Heart right ventricle (tissue), 16 donors: ENCODE results near the gene FILIP1L. TPM values are rescaled to one million over a fixed set of nuclear protein-coding genes. Genes with fewer than 3 reads are reported as not detected.

Experiments
- ATAC-seq, 8 donors: fragments of 200-7000 bp; cut with Tn5 transposase; one replicate each; pipeline ENCODE4 v1.9.1; 2020; ENCODE audit warnings: mild to moderate bottlenecking in 8 of 8, moderate library complexity in 8 of 8, moderate number of reproducible peaks in 1 of 8
- DNase-seq, 2 donors: peaks; one replicate each; pipeline ENCODE4 v3.0.0-alpha.2; 2020
- H3K27ac ChIP-seq, 10 donors: fragments of 200-600 bp; sonication (generic) in 2 of 10; one replicate each; pipeline versions ENCODE4 v1.5.0 to v1.8.0; 2020 to 2022; ENCODE audit warnings: mild to moderate bottlenecking in 3 of 10
- H3K27me3 ChIP-seq, 7 donors: fragments of 200-600 bp; one replicate each; pipeline ENCODE4 v1.8.0; 2021 to 2022; ENCODE audit warnings: mild to moderate bottlenecking in 2 of 7
- H3K36me3 ChIP-seq, 9 donors: fragments of 200-600 bp; sonication (generic) in 1 of 9; one replicate each; pipeline versions ENCODE4 v1.5.0 to v1.8.0; 2020 to 2022; ENCODE audit warnings: mild to moderate bottlenecking in 2 of 9
- H3K4me1 ChIP-seq, 9 donors: fragments of 200-600 bp; sonication (generic) in 1 of 9; one replicate each; pipeline versions ENCODE4 v1.5.0 to v1.8.0; 2020 to 2022; ENCODE audit warnings: mild to moderate bottlenecking in 4 of 9
- H3K4me3 ChIP-seq, 10 donors: fragments of 200-600 bp; sonication (generic) in 2 of 10; one replicate each; pipeline versions ENCODE4 v1.5.0 to v1.8.0; 2020 to 2022; ENCODE audit warnings: mild to moderate bottlenecking in 7 of 10, moderate library complexity in 2 of 10
- H3K9me3 ChIP-seq, 11 donors: fragments of 200-600 bp in 10 of 11; sonication (generic) in 2 of 11; one replicate each; pipeline versions ENCODE4 v1.5.0 to v1.8.0; 2013 to 2022; ENCODE audit warnings: mild to moderate bottlenecking in 2 of 11, control low read depth in 1 of 11, moderate library complexity in 1 of 11
- WGBS, 2 donors: extraction: QIAGEN DNeasy Blood & Tissue Kit; methylation state at CpG; one replicate each; pipeline ENCODE4 v1.1.7; 2013; ENCODE audit warnings: inconsistent platforms in 1 of 2; 5-methylcytosine and 5-hydroxymethylcytosine counted together
- intact Hi-C, 10 donors: fragments of 100-400 bp; cut with DNase I; formaldehyde crosslinking; loops; one replicate each; pipeline versions ENCODE4 v1.11.1 to v1.14.2; 2022
- polyA plus RNA-seq, 2 donors: library from polyadenylated mRNA; stranded (reverse); fragments of 200-250 nt; gene quantifications; one replicate each; pipeline ENCODE4 v1.2.3, GENCODE V29; 2013
- total RNA-seq, 10 donors: library from RNA; stranded (reverse); fragmentation: NEBNext Ultra II Directional in 3 of 10; extraction: Animal tissue kit (Norgen Biotek cat#: 25700) in 3 of 10; gene quantifications; one replicate each; pipeline versions ENCODE4 v1.2.1 to v1.2.4, GENCODE V29; 2021 to 2023
- TF ChIP-seq, protein P1 (sequence below), 9 donors: fragments of 200-600 bp; sonication (generic) in 2 of 9; IDR thresholded peaks; one replicate each; pipeline versions ENCODE4 v1.5.0 to v1.8.0; 2021 to 2022; ENCODE audit warnings: antibody characterized with exemption in 9 of 9, mild to moderate bottlenecking in 5 of 9, moderate library complexity in 1 of 9
- donor health status: Arrhythmogenic right ventricular cardiomyopathy.
- donor health status: ischemic (EF 13 %, LVEDD 7.1; RV severe dilation, severe dysfunction).
- donor health status: healthy with polysubstance abuse.
- donor health status: DM: no; HTN: yes; CAD: no.
- donor health status: DM: no; HTN: no; CAD: no.
- donor health status: ischemic (EF 25% LVEDD 6.9; RV normal size, moderate dysfunction).
- donor health status: ischemic (EF 25% LVEDD 5.7; RV mildly dilated, moderate dysfunction).
- donor health status: healthy.
- donor health status: DM: yes; HTN: yes; CAD: no.
- donor health status: Ischemic cardiomyopathy.
- donor health status: ischemic (EF 35%, LVEDD 5.7; RV mildly dilated, moderate dysfunction).
- donor health status: nonischemic (EF 11% LVEDD 7.7; RV severe dilation, severe dysfunction).
- donor health status: DM: yes; HTN: yes; CAD: no.
- donor health status: PGD.
- donor health status: ischemic (EF 29% LVEDD 5.4; RV normal size, mild dysfunction).
- donor health status: nonischemic (EF 23%, LVEDD 6.1; RV moderate dilation, normal function).

FILIP1L gene
- total and polyA plus RNA-seq, 12 donors: 15.9 to 134 (median 64.3) TPM

GRCh38 chr3:99862208-99862607 lies 252.1 kb downstream of the FILIP1L start:
- 62 to 64% methylated on average over 2 of the region's 2 CpGs for WGBS, 2 donors
- Histone ChIP-seq H3K4me1 (peaks cover 5 to 92% (median 59%) of the 10 kb centered on the region in 9 donors), H3K27me3 (no peaks in the 10 kb centered on the region), H3K27ac (peak overlapping the region in 4 of 10 donors; percentile 2 to 19 (median 14)), H3K36me3 (peaks cover 0 to 90% (median 8%) of the 10 kb centered on the region in 9 donors), H3K9me3 (no peaks in the 10 kb centered on the region), H3K4me3 (no peak overlapping the region)
- DNase-seq: no peak
- intact Hi-C loops: no loop called here
- ATAC-seq: peak in 2 of 8 donors; percentile 15
- TF ChIP-seq, protein P1, sequence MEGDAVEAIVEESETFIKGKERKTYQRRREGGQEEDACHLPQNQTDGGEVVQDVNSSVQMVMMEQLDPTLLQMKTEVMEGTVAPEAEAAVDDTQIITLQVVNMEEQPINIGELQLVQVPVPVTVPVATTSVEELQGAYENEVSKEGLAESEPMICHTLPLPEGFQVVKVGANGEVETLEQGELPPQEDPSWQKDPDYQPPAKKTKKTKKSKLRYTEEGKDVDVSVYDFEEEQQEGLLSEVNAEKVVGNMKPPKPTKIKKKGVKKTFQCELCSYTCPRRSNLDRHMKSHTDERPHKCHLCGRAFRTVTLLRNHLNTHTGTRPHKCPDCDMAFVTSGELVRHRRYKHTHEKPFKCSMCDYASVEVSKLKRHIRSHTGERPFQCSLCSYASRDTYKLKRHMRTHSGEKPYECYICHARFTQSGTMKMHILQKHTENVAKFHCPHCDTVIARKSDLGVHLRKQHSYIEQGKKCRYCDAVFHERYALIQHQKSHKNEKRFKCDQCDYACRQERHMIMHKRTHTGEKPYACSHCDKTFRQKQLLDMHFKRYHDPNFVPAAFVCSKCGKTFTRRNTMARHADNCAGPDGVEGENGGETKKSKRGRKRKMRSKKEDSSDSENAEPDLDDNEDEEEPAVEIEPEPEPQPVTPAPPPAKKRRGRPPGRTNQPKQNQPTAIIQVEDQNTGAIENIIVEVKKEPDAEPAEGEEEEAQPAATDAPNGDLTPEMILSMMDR (IDR thresholded peaks at IDR 0.05): no peak

DNA sequence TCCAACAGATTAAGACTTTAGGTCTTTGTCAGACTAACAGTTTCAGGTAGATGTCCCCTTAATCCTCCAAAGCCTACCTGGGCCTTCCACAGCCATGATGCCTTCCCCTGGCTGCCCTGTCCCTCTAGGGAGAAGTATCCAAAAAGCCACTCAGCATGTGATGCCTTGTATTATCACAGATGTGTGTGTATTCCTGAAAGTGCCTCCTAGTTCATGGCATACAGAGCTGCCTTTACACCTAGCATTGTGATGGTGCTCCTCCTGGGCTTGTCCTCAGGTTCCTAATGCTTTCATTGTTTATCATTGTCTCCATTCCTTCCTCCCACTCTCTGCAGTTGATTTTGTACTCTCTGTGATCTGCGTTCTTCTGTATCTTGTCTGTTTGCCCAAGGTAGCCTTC lies 253.1 kb downstream of the FILIP1L start:
- ATAC-seq (no peak), DNase-seq (no peak)
- Histone ChIP-seq H3K4me1 (peaks cover 0 to 90% (median 49%) of the 10 kb centered on the region in 9 donors), H3K27ac (peak overlapping the region in 1 of 10 donors; percentile 19), H3K27me3 (no peaks in the 10 kb centered on the region), H3K4me3 (no peak overlapping the region), H3K9me3 (no peaks in the 10 kb centered on the region), H3K36me3 (peaks cover 0 to 93% (median 8%) of the 10 kb centered on the region in 9 donors)
- intact Hi-C loops: no loop called here
- TF ChIP-seq, protein P1 (IDR thresholded peaks at IDR 0.05): no peak
- 71 to 75% methylated on average over 1 of the region's 1 CpG for WGBS, 2 donors

DNA sequence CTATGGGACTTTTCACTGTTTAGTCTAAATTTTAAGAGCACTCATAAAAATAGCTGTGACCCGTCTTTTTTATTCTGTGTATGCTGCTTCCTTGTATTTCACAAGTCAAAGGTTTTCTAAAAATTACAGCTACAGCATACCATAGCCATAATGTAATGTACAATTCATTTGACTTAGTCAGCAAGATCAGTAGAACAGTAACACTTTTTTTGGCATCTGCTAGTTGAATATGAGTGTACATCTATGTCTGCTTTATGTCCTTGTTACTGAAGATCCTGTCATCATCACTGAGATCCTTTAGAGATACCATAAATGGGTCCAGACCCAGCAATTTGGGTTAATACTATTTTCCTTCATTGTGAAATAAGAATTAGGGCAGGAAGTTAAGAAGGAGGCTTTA lies 254.5 kb downstream of the FILIP1L start:
- Histone ChIP-seq H3K4me1 (peaks cover 0 to 85% (median 37%) of the 10 kb centered on the region in 9 donors), H3K27ac (peak overlapping the region in 6 of 10 donors; percentile 3 to 46 (median 29)), H3K4me3 (no peak overlapping the region), H3K27me3 (no peaks in the 10 kb centered on the region), H3K36me3 (peaks cover 0 to 90% (median 13%) of the 10 kb centered on the region in 9 donors), H3K9me3 (no peaks in the 10 kb centered on the region)
- 37 to 41% methylated on average over 1 of the region's 1 CpG for WGBS, 2 donors
- intact Hi-C loops: no loop called here
- ATAC-seq (peak in 4 of 8 donors; percentile 15 to 76 (median 34)), DNase-seq (no peak)
- TF ChIP-seq, protein P1 (IDR thresholded peaks at IDR 0.05): no peak

- H3K27me3 ChIP-seq: no peaks in the 10 kb centered on the region
- intact Hi-C loops: no loop called here
- H3K4me3 ChIP-seq: no peak overlapping the region
- no peak for DNase-seq
- TF ChIP-seq, protein P1 (IDR thresholded peaks at IDR 0.05): no peak
- H3K4me1 ChIP-seq: peaks cover 0 to 76% (median 43%) of the 10 kb centered on the region in 9 donors
- H3K36me3 ChIP-seq: peaks cover 0 to 91% (median 13%) of the 10 kb centered on the region in 9 donors
- H3K27ac ChIP-seq: peak overlapping the region in 1 of 10 donors; percentile 5
- no peaks in the 10 kb centered on the region for H3K9me3 ChIP-seq
- no peak for ATAC-seq
- WGBS, 2 donors: 71 to 82% methylated on average over 2 of the region's 2 CpGs
These were observed 255.8 kb downstream of the FILIP1L start for GRCh38 chr3:99858469-99858868.
